Measurements from ENCODE around the gene C1QL1. TPM values are rescaled to one million over a fixed set of nuclear protein-coding genes. Genes with fewer than 3 reads are reported as not detected.

C1QL1 gene
- total RNA-seq, 1 donor from 2014 or later, result not detected

DNA sequence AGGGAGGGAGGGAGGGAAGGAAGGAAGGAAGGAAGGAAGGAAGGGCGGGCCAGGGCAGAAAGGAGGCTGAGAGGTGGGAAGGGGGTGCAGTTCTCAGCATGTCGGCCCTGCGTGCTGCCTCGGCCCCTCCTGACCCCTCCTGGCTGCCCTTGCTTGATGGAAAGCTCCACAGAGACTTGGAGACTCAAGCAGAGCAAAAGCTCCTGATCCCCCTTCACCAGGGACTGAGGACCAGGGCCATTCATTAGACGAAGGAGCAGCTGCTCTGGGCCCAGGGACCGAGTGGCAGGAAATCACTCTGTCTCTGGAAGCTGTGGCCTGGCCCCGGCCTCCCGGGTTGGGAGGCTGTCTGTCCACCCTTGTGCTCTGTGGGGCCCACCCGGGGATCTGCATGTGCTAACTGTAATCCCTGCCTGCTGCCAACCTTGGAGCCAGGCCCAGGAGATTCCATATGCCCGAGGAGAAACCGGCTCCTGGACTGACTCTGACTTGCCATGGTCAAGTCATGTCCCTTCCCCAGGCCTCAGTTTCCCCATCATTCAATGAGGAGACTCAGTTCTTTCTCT lies 27.4 kb upstream of the C1QL1 start:
- H3K27ac ChIP-seq, result no peak overlapping the region

DNA sequence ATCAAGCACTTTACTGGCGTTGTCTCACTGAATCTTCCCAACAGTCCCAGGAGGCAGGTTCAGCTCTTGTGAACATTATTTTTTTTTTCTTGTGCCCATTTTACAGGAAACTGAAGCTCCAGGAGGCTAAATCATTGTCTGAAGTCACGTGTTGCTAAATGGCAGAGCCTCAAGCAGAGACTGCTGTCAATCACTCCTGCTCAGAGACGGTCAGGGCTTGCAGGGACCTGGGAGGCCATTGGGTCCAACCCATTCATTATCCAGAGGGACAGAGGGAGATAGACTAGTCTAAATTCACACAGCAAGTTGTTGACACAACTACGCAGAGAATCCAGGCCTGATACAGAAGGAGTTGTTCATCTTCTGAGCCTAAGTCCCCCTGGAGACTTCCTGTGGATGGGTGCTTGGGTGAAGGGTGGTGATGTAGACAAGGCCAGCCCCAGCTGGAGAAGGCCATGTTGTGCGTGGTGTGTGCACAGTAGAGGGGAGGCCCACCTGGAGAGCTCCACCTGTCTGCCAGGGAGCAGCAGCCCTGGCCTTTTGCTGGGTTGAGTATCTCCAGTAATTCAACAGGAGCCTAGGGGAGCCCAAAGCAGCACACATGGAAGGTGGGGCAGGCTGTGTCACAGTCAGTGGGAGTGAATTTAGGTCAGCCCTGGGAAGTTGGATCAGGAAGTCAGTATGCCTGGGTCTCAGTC lies 24.3 kb upstream of the C1QL1 start:
- Mint-ChIP-seq H3K4me1 (peaks cover 11% of the 10 kb centered on the region), H3K27ac (no peak overlapping the region), H3K27me3 (ENCODE audit: insufficient read depth, low read depth) (peaks cover 12% of the 10 kb centered on the region), H3K36me3 (no peaks in the 10 kb centered on the region), H3K4me3 (no peak overlapping the region), H3K9me3 (no peaks in the 10 kb centered on the region)
- Histone ChIP-seq H3K4me3 (no peak overlapping the region), H3K4me1 (peaks cover 17% of the 10 kb centered on the region), H3K27me3 (peaks cover 5% of the 10 kb centered on the region), H3K36me3 (no peaks in the 10 kb centered on the region), H4K20me1 (ENCODE audit: low read depth) (no peaks in the 10 kb centered on the region), H3K9me3 (ENCODE audit: low read depth) (no peaks in the 10 kb centered on the region), H3K79me2 (ENCODE audit: low read depth) (no peaks in the 10 kb centered on the region), H3F3A (ENCODE audit: low read depth) (peaks cover 12% of the 10 kb centered on the region), H3K9ac (no peak overlapping the region), H3K27ac (no peak overlapping the region), H2AFZ (replicated peaks) (no peak overlapping the region), H3K4me2 (no peak overlapping the region)
- no peak for DNase-seq (ENCODE audit: low spot score)
- TF ChIP-seq, protein P1, sequence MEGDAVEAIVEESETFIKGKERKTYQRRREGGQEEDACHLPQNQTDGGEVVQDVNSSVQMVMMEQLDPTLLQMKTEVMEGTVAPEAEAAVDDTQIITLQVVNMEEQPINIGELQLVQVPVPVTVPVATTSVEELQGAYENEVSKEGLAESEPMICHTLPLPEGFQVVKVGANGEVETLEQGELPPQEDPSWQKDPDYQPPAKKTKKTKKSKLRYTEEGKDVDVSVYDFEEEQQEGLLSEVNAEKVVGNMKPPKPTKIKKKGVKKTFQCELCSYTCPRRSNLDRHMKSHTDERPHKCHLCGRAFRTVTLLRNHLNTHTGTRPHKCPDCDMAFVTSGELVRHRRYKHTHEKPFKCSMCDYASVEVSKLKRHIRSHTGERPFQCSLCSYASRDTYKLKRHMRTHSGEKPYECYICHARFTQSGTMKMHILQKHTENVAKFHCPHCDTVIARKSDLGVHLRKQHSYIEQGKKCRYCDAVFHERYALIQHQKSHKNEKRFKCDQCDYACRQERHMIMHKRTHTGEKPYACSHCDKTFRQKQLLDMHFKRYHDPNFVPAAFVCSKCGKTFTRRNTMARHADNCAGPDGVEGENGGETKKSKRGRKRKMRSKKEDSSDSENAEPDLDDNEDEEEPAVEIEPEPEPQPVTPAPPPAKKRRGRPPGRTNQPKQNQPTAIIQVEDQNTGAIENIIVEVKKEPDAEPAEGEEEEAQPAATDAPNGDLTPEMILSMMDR (IDR thresholded peaks at IDR 0.05), result no peak
- TF ChIP-seq EZH2 (IDR thresholded peaks at IDR 0.05) (no peak), EZH2phosphoT487 (IDR thresholded peaks at IDR 0.05) (no peak)

More for the DNA sequence above, 27.4 kb upstream of the C1QL1 start:
- peaks cover 13% of the 10 kb centered on the region for H3K27me3 Mint-ChIP-seq (ENCODE audit: insufficient read depth, low read depth)
- TF ChIP-seq, protein P1 (IDR thresholded peaks at IDR 0.05), result no peak
- TF ChIP-seq EZH2phosphoT487 (IDR thresholded peaks at IDR 0.05), result no peak
- no peak for TF ChIP-seq EZH2 (IDR thresholded peaks at IDR 0.05)
- H3K4me1 ChIP-seq, result peaks cover 13% of the 10 kb centered on the region
- H3K27me3 ChIP-seq, result peaks cover 5% of the 10 kb centered on the region
- H3K4me2 ChIP-seq, result no peak overlapping the region
- no peak overlapping the region for H3K9ac ChIP-seq
- no peak overlapping the region for H3K27ac Mint-ChIP-seq
- no peaks in the 10 kb centered on the region for H3K79me2 ChIP-seq (ENCODE audit: low read depth)
- H3K9me3 ChIP-seq (ENCODE audit: low read depth), result peaks cover 10% of the 10 kb centered on the region
- no peak overlapping the region for H2AFZ ChIP-seq (replicated peaks)
- peaks cover 6% of the 10 kb centered on the region for H3K36me3 ChIP-seq
- H3F3A ChIP-seq (ENCODE audit: low read depth), result peaks cover 5% of the 10 kb centered on the region
- DNase-seq (ENCODE audit: low spot score), result no peak
- no peaks in the 10 kb centered on the region for H4K20me1 ChIP-seq (ENCODE audit: low read depth)
- H3K4me1 Mint-ChIP-seq, result peaks cover 2% of the 10 kb centered on the region
- no peak overlapping the region for H3K4me3 Mint-ChIP-seq
- peaks cover 6% of the 10 kb centered on the region for H3K9me3 Mint-ChIP-seq
- H3K4me3 ChIP-seq, result no peak overlapping the region
- no peaks in the 10 kb centered on the region for H3K36me3 Mint-ChIP-seq

DNA sequence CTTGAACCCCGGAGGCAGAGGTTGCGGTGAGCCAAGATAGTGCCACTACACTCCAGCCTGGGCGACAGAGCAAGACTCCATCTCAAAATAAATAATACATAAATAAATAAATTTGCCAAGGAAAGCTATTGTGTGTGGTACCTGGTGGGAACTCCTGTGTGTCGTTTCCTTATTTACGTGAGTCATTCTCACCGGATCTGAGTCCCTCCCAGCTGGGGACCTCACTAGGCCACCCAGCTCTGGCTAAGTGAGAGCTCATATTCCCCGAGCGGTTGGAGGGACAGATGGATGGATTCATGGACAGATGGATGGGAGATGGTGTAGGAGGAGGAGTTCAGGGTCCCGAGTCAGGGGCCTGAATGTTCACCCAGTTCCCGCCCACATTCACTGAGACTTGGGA lies 22.9 kb upstream of the C1QL1 start:
- Mint-ChIP-seq H3K27ac (no peak overlapping the region), H3K27me3 (ENCODE audit: insufficient read depth, low read depth) (peaks cover 13% of the 10 kb centered on the region)

More for the DNA sequence above, 22.9 kb upstream of the C1QL1 start:
- TF ChIP-seq, protein P1 (IDR thresholded peaks at IDR 0.05), result no peak
- TF ChIP-seq EZH2phosphoT487 (IDR thresholded peaks at IDR 0.05), result no peak
- no peak for TF ChIP-seq EZH2 (IDR thresholded peaks at IDR 0.05)
- DNase-seq (ENCODE audit: low spot score), result no peak
- Histone ChIP-seq H2AFZ (replicated peaks) (no peak overlapping the region), H3K4me1 (peaks cover 22% of the 10 kb centered on the region), H3K79me2 (ENCODE audit: low read depth) (no peaks in the 10 kb centered on the region), H3K9ac (no peak overlapping the region), H3F3A (ENCODE audit: low read depth) (peaks cover 15% of the 10 kb centered on the region), H3K4me3 (no peak overlapping the region), H3K27ac (no peak overlapping the region), H3K36me3 (no peaks in the 10 kb centered on the region), H4K20me1 (ENCODE audit: low read depth) (no peaks in the 10 kb centered on the region), H3K4me2 (no peak overlapping the region), H3K27me3 (no peaks in the 10 kb centered on the region), H3K9me3 (ENCODE audit: low read depth) (no peaks in the 10 kb centered on the region)
- peaks cover 15% of the 10 kb centered on the region for H3K4me1 Mint-ChIP-seq
- no peaks in the 10 kb centered on the region for H3K9me3 Mint-ChIP-seq
- no peak overlapping the region for H3K4me3 Mint-ChIP-seq
- H3K36me3 Mint-ChIP-seq, result no peaks in the 10 kb centered on the region

Measured in neural progenitor cell (in vitro differentiated cells).